ENCODE measurements around the gene ANKRD44.

The ANKRD44 gene

GRCh38 chr2:197198890-197199289 is 111.7 kb downstream of the ANKRD44 start:
- no peaks in the 10 kb centered on the region for H3K4me1 ChIP-seq (ENCODE audit: insufficient read depth, insufficient read length)
- DNase-seq (ENCODE audit: low read depth, low spot score), result no peak
- H3K9me3 ChIP-seq (ENCODE audit: insufficient read depth, low read length), result no peaks in the 10 kb centered on the region
- no peak for TF ChIP-seq YY1 (IDR thresholded peaks at IDR 0.05; ENCODE audit: insufficient read depth, insufficient read length)
- TF ChIP-seq SUZ12 (IDR thresholded peaks at IDR 0.05; ENCODE audit: extremely low read depth, insufficient read depth, insufficient read length), result no peak
- H3K27me3 ChIP-seq (ENCODE audit: insufficient read depth, insufficient read length), result no peaks in the 10 kb centered on the region
- no peak overlapping the region for H3K9ac ChIP-seq (ENCODE audit: insufficient read length, low read depth)
- H3K36me3 ChIP-seq (ENCODE audit: insufficient read depth, insufficient read length, low read length), result no peaks in the 10 kb centered on the region
- no peak overlapping the region for H3K4me3 ChIP-seq (ENCODE audit: insufficient read length, low read depth)

GRCh38 chr2:197197895-197198311 is 112.7 kb downstream of the ANKRD44 start:
- TF ChIP-seq ZNF274 (IDR thresholded peaks at IDR 0.05; ENCODE audit: low read depth, low read length) (no peak), YY1 (IDR thresholded peaks at IDR 0.05; ENCODE audit: insufficient read depth, insufficient read length) (no peak), SUZ12 (IDR thresholded peaks at IDR 0.05; ENCODE audit: extremely low read depth, insufficient read depth, insufficient read length) (no peak)
- no peaks in the 10 kb centered on the region for H3K9me3 ChIP-seq (ENCODE audit: insufficient read depth, low read length)
- no peak overlapping the region for H3K9ac ChIP-seq (ENCODE audit: insufficient read length, low read depth)
- H3K4me3 ChIP-seq (ENCODE audit: insufficient read length, low read depth), result no peak overlapping the region
- no peaks in the 10 kb centered on the region for H3K36me3 ChIP-seq (ENCODE audit: insufficient read depth, insufficient read length, low read length)
- no peak for DNase-seq (ENCODE audit: low read depth, low spot score)
- H3K27me3 ChIP-seq (ENCODE audit: insufficient read depth, insufficient read length), result no peaks in the 10 kb centered on the region
- no peaks in the 10 kb centered on the region for H3K4me1 ChIP-seq (ENCODE audit: insufficient read depth, insufficient read length)

- H3K9me3 ChIP-seq (ENCODE audit: insufficient read depth, low read length), result no peaks in the 10 kb centered on the region
- TF ChIP-seq YY1 (IDR thresholded peaks at IDR 0.05; ENCODE audit: insufficient read depth, insufficient read length) (no peak), SUZ12 (IDR thresholded peaks at IDR 0.05; ENCODE audit: extremely low read depth, insufficient read depth, insufficient read length) (no peak), ZNF274 (IDR thresholded peaks at IDR 0.05; ENCODE audit: low read depth, low read length) (no peak)
- no peaks in the 10 kb centered on the region for H3K36me3 ChIP-seq (ENCODE audit: insufficient read depth, insufficient read length, low read length)
- no peak overlapping the region for H3K9ac ChIP-seq (ENCODE audit: insufficient read length, low read depth)
- no peak for DNase-seq (ENCODE audit: low read depth, low spot score)
- H3K4me3 ChIP-seq (ENCODE audit: insufficient read length, low read depth), result no peak overlapping the region
- no peaks in the 10 kb centered on the region for H3K27me3 ChIP-seq (ENCODE audit: insufficient read depth, insufficient read length)
- no peaks in the 10 kb centered on the region for H3K4me1 ChIP-seq (ENCODE audit: insufficient read depth, insufficient read length)
These were observed 113.9 kb downstream of the ANKRD44 start for GRCh38 chr2:197196541-197197180.

DNA sequence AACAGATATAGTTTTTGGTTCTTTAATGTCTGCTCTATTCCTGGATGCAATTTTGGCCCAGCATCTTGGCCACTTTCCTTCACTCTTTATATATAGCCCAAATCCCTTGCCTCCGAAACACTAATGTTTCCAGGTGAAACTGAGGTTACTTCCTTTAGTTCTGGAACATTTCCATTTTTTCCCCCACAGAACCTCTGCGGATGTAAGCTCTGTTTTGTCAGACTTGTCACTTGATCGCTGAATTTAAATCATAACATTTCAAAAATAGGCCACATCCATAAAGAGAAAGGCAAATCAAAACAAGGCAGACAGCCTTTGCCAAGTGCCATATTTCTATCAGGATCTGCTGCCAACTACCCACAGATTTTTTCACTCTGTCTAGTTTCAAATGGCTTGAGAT is 115.1 kb downstream of the ANKRD44 start:
- Histone ChIP-seq H3K9ac (ENCODE audit: insufficient read length, low read depth) (no peak overlapping the region), H3K27me3 (ENCODE audit: insufficient read depth, insufficient read length) (no peaks in the 10 kb centered on the region), H3K9me3 (ENCODE audit: insufficient read depth, low read length) (no peaks in the 10 kb centered on the region), H3K4me3 (ENCODE audit: insufficient read length, low read depth) (no peak overlapping the region), H3K36me3 (ENCODE audit: insufficient read depth, insufficient read length, low read length) (no peaks in the 10 kb centered on the region), H3K4me1 (ENCODE audit: insufficient read depth, insufficient read length) (no peaks in the 10 kb centered on the region)
- TF ChIP-seq ZNF274 (IDR thresholded peaks at IDR 0.05; ENCODE audit: low read depth, low read length) (no peak), SUZ12 (IDR thresholded peaks at IDR 0.05; ENCODE audit: extremely low read depth, insufficient read depth, insufficient read length) (no peak), YY1 (IDR thresholded peaks at IDR 0.05; ENCODE audit: insufficient read depth, insufficient read length) (no peak)
- DNase-seq (ENCODE audit: low read depth, low spot score), result no peak

GRCh38 chr2:197191940-197192322 is 118.6 kb downstream of the ANKRD44 start:
- Histone ChIP-seq H3K36me3 (ENCODE audit: insufficient read depth, insufficient read length, low read length) (no peaks in the 10 kb centered on the region), H3K4me1 (ENCODE audit: insufficient read depth, insufficient read length) (no peaks in the 10 kb centered on the region), H3K9ac (ENCODE audit: insufficient read length, low read depth) (no peak overlapping the region), H3K4me3 (ENCODE audit: insufficient read length, low read depth) (no peak overlapping the region), H3K27me3 (ENCODE audit: insufficient read depth, insufficient read length) (no peaks in the 10 kb centered on the region), H3K9me3 (ENCODE audit: insufficient read depth, low read length) (no peaks in the 10 kb centered on the region)
- no peak for TF ChIP-seq ZNF274 (IDR thresholded peaks at IDR 0.05; ENCODE audit: low read depth, low read length)
- TF ChIP-seq SUZ12 (IDR thresholded peaks at IDR 0.05; ENCODE audit: extremely low read depth, insufficient read depth, insufficient read length), result no peak
- TF ChIP-seq YY1 (IDR thresholded peaks at IDR 0.05; ENCODE audit: insufficient read depth, insufficient read length), result no peak
- DNase-seq (ENCODE audit: low read depth, low spot score), result no peak

- TF ChIP-seq SUZ12 (IDR thresholded peaks at IDR 0.05; ENCODE audit: extremely low read depth, insufficient read depth, insufficient read length), result no peak
- no peak for TF ChIP-seq ZNF274 (IDR thresholded peaks at IDR 0.05; ENCODE audit: low read depth, low read length)
- TF ChIP-seq YY1 (IDR thresholded peaks at IDR 0.05; ENCODE audit: insufficient read depth, insufficient read length), result no peak
- DNase-seq (ENCODE audit: low read depth, low spot score), result peak; percentile 28
These were observed 119.2 kb downstream of the ANKRD44 start for GRCh38 chr2:197191177-197191939.

DNA sequence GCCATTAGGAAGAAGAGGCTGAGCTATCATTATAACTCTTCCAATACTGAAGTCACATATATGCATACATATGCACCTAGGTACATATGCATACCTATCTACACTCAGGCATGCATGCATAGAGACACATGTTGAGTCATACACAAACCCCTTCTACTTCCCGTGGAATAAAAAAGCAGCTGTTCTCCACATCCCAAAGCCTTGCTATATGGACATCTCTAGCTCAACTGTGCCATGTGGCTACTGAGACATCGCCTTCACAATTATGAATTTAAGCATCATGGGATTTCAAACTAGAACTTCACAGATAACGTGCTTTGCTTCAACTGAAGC is 120.5 kb downstream of the ANKRD44 start:
- no peak overlapping the region for H3K9ac ChIP-seq (ENCODE audit: insufficient read length, low read depth)
- H3K9me3 ChIP-seq (ENCODE audit: insufficient read depth, low read length), result no peaks in the 10 kb centered on the region
- H3K4me3 ChIP-seq (ENCODE audit: insufficient read length, low read depth), result no peak overlapping the region
- no peak for TF ChIP-seq ZNF274 (IDR thresholded peaks at IDR 0.05; ENCODE audit: low read depth, low read length)
- TF ChIP-seq YY1 (IDR thresholded peaks at IDR 0.05; ENCODE audit: insufficient read depth, insufficient read length), result no peak
- TF ChIP-seq SUZ12 (IDR thresholded peaks at IDR 0.05; ENCODE audit: extremely low read depth, insufficient read depth, insufficient read length), result no peak
- no peaks in the 10 kb centered on the region for H3K4me1 ChIP-seq (ENCODE audit: insufficient read depth, insufficient read length)
- no peaks in the 10 kb centered on the region for H3K27me3 ChIP-seq (ENCODE audit: insufficient read depth, insufficient read length)
- H3K36me3 ChIP-seq (ENCODE audit: insufficient read depth, insufficient read length, low read length), result no peaks in the 10 kb centered on the region
- DNase-seq (ENCODE audit: low read depth, low spot score), result no peak

More at GRCh38 chr2:197191177-197191939, 119.2 kb downstream of the ANKRD44 start:
- Histone ChIP-seq H3K4me1 (ENCODE audit: insufficient read depth, insufficient read length) (no peaks in the 10 kb centered on the region), H3K4me3 (ENCODE audit: insufficient read length, low read depth) (no peak overlapping the region), H3K27me3 (ENCODE audit: insufficient read depth, insufficient read length) (no peaks in the 10 kb centered on the region), H3K9ac (ENCODE audit: insufficient read length, low read depth) (no peak overlapping the region), H3K9me3 (ENCODE audit: insufficient read depth, low read length) (no peaks in the 10 kb centered on the region), H3K36me3 (ENCODE audit: insufficient read depth, insufficient read length, low read length) (no peaks in the 10 kb centered on the region)
